Duodenal mucosa (tissue), 2 donors: ENCODE measurements around the gene NBEA.
"Not testable (repeated sequence)": the region's sequence is repeated elsewhere in the genome, so short reads cannot be mapped to it uniquely, and the experiment has no call there.

Source experiments
- H3K27ac ChIP-seq: one replicate; pipeline ENCODE4 v1.7.0; 2013; ENCODE audit warnings: low read depth, low read length
- H3K27me3 ChIP-seq, 2 donors: one replicate each; pipeline ENCODE4 v1.7.0; 2013; ENCODE audit warnings: low read length in 2 of 2, control low read depth in 1 of 2; ENCODE audit not compliant: insufficient read depth in 2 of 2, control insufficient read depth in 1 of 2
- H3K36me3 ChIP-seq, 2 donors: one replicate each; pipeline ENCODE4 v1.7.0; 2013; ENCODE audit warnings: low read length in 2 of 2, control low read depth in 1 of 2; ENCODE audit not compliant: insufficient read depth in 2 of 2, control insufficient read depth in 1 of 2
- H3K4me1 ChIP-seq, 2 donors: one replicate each; pipeline ENCODE4 v1.7.0; 2013; ENCODE audit warnings: low read length in 2 of 2, control low read depth in 1 of 2; ENCODE audit not compliant: insufficient read depth in 2 of 2, control insufficient read depth in 1 of 2
- H3K4me3 ChIP-seq, 2 donors: one replicate each; pipeline ENCODE4 v1.7.0; 2013; ENCODE audit warnings: low read length in 2 of 2, low read depth in 1 of 2
- H3K9ac ChIP-seq, 2 donors: one replicate each; pipeline ENCODE4 v1.7.0; 2013; ENCODE audit warnings: low read length in 2 of 2, low read depth in 1 of 2
- H3K9me3 ChIP-seq, 2 donors: one replicate each; pipeline ENCODE4 v1.7.0; 2013; ENCODE audit warnings: low read length in 2 of 2, control low read depth in 1 of 2; ENCODE audit not compliant: control insufficient read depth in 1 of 2

Gene NBEA

GRCh38 chr13:34928676-34929075 lies 13.4 kb upstream of the NBEA start:
- H3K27me3 ChIP-seq, H3K27ac ChIP-seq, H3K4me3 ChIP-seq, H3K9ac ChIP-seq, H3K9me3 ChIP-seq, H3K4me1 ChIP-seq, H3K36me3 ChIP-seq: not testable (repeated sequence)

GRCh38 chr13:34931572-34931971 lies 10.5 kb upstream of the NBEA start:
- no peaks in the 10 kb centered on the region for H3K36me3 ChIP-seq
- H3K4me1 ChIP-seq, result no peaks in the 10 kb centered on the region
- no peak overlapping the region for H3K27ac ChIP-seq
- no peak overlapping the region for H3K9ac ChIP-seq
- no peaks in the 10 kb centered on the region for H3K9me3 ChIP-seq
- no peak overlapping the region for H3K4me3 ChIP-seq
- H3K27me3 ChIP-seq, result no peaks in the 10 kb centered on the region

- no peak overlapping the region for H3K27ac ChIP-seq
- H3K36me3 ChIP-seq, result no peaks in the 10 kb centered on the region
- H3K9me3 ChIP-seq, result no peaks in the 10 kb centered on the region
- H3K4me3 ChIP-seq, result no peak overlapping the region
- no peak overlapping the region for H3K9ac ChIP-seq
- H3K27me3 ChIP-seq, result no peaks in the 10 kb centered on the region
- no peaks in the 10 kb centered on the region for H3K4me1 ChIP-seq
Observed at GRCh38 chr13:34933349-34933748, 8.7 kb upstream of the NBEA start.

GRCh38 chr13:34933786-34934185 lies 8.3 kb upstream of the NBEA start:
- Histone ChIP-seq H3K9me3 (no peaks in the 10 kb centered on the region), H3K27me3 (no peaks in the 10 kb centered on the region), H3K4me1 (no peaks in the 10 kb centered on the region)

GRCh38 chr13:34935841-34936240 lies 6.2 kb upstream of the NBEA start:
- no peaks in the 10 kb centered on the region for H3K36me3 ChIP-seq
- no peak overlapping the region for H3K4me3 ChIP-seq
- no peaks in the 10 kb centered on the region for H3K4me1 ChIP-seq

More at GRCh38 chr13:34933786-34934185, 8.3 kb upstream of the NBEA start:
- H3K36me3 ChIP-seq, result no peaks in the 10 kb centered on the region
- H3K4me3 ChIP-seq, result no peak overlapping the region
- H3K27ac ChIP-seq, result no peak overlapping the region
- no peak overlapping the region for H3K9ac ChIP-seq

GRCh38 chr13:34939771-34940170 lies 2.3 kb upstream of the NBEA start:
- H3K27me3 ChIP-seq, result peaks cover 11 to 16% of the 10 kb centered on the region in 2 donors
- H3K4me1 ChIP-seq, result peaks cover 0 to 8% of the 10 kb centered on the region in 2 donors
- H3K4me3 ChIP-seq, result no peak overlapping the region
- H3K9ac ChIP-seq, result no peak overlapping the region
- no peaks in the 10 kb centered on the region for H3K9me3 ChIP-seq
- no peak overlapping the region for H3K27ac ChIP-seq
- H3K36me3 ChIP-seq, result no peaks in the 10 kb centered on the region

More at GRCh38 chr13:34935841-34936240, 6.2 kb upstream of the NBEA start:
- Histone ChIP-seq H3K9me3 (no peaks in the 10 kb centered on the region), H3K9ac (no peak overlapping the region), H3K27me3 (no peaks in the 10 kb centered on the region), H3K27ac (no peak overlapping the region)

- peak overlapping the region in 1 of 2 donors; percentile 1 for H3K9ac ChIP-seq
- H3K27me3 ChIP-seq, result peaks cover 11 to 16% of the 10 kb centered on the region in 2 donors
- peak overlapping the region; percentile 65 to 74 for H3K4me3 ChIP-seq
- no peaks in the 10 kb centered on the region for H3K9me3 ChIP-seq
- peaks cover 0 to 8% of the 10 kb centered on the region in 2 donors for H3K4me1 ChIP-seq
- no peaks in the 10 kb centered on the region for H3K36me3 ChIP-seq
- H3K27ac ChIP-seq, result no peak overlapping the region
Observed at GRCh38 chr13:34941436-34941834, 635 bp upstream of the NBEA start.

- Histone ChIP-seq H3K9ac (peak overlapping the region in 1 of 2 donors; percentile 41), H3K36me3 (no peaks in the 10 kb centered on the region), H3K27ac (no peak overlapping the region), H3K4me3 (peak overlapping the region; percentile 70 to 74), H3K9me3 (no peaks in the 10 kb centered on the region), H3K27me3 (peaks cover 11 to 16% of the 10 kb centered on the region in 2 donors), H3K4me1 (peaks cover 0 to 8% of the 10 kb centered on the region in 2 donors)
Observed at GRCh38 chr13:34942732-34943435, 814 bp downstream of the NBEA start.

- Histone ChIP-seq H3K9me3 (no peaks in the 10 kb centered on the region), H3K4me3 (peak overlapping the region; percentile 70 to 74), H3K4me1 (peaks cover 0 to 8% of the 10 kb centered on the region in 2 donors), H3K9ac (peak overlapping the region in 1 of 2 donors; percentile 41), H3K36me3 (no peaks in the 10 kb centered on the region), H3K27ac (no peak overlapping the region), H3K27me3 (peaks cover 11 to 16% of the 10 kb centered on the region in 2 donors)
Observed at GRCh38 chr13:34943436-34944273, 1.6 kb downstream of the NBEA start.

- Histone ChIP-seq H3K9ac (no peak overlapping the region), H3K9me3 (no peaks in the 10 kb centered on the region), H3K36me3 (no peaks in the 10 kb centered on the region), H3K4me3 (no peak overlapping the region), H3K4me1 (peaks cover 0 to 8% of the 10 kb centered on the region in 2 donors), H3K27ac (no peak overlapping the region), H3K27me3 (peaks cover 11 to 16% of the 10 kb centered on the region in 2 donors)
Observed at GRCh38 chr13:34944274-34944634, 2.2 kb downstream of the NBEA start.
